GM18861 (cell line): ENCODE results near the gene PTPRN2.
"Not testable (repeated sequence)": the region's sequence is repeated elsewhere in the genome, so short reads cannot be mapped to it uniquely, and the experiment has no call there.

Source experiments
- ATAC-seq: cut with Tn5 transposase; IDR thresholded peaks from one replicate; pipeline ENCODE4 v1.9.1; 2021; ENCODE audit not compliant: unreplicated experiment

Gene PTPRN2

GRCh38 chr7:158406801-158407200 is 180.8 kb downstream of the PTPRN2 start:
- ATAC-seq, result no peak

GRCh38 chr7:158406364-158406763 is 181.3 kb downstream of the PTPRN2 start:
- ATAC-seq, result no peak

GRCh38 chr7:158405771-158406170 is 181.9 kb downstream of the PTPRN2 start:
- not testable (repeated sequence) for ATAC-seq

GRCh38 chr7:158405324-158405723 is 182.3 kb downstream of the PTPRN2 start:
- ATAC-seq, result no peak

GRCh38 chr7:158404031-158404761 is 183.4 kb downstream of the PTPRN2 start:
- no peak for ATAC-seq

GRCh38 chr7:158403013-158403821 is 184.4 kb downstream of the PTPRN2 start:
- no peak for ATAC-seq

- ATAC-seq, result no peak
Observed at GRCh38 chr7:158402471-158402870, 185.2 kb downstream of the PTPRN2 start.

- no peak for ATAC-seq
Observed at GRCh38 chr7:158401826-158402225, 185.8 kb downstream of the PTPRN2 start.

GRCh38 chr7:158401295-158401694 is 186.3 kb downstream of the PTPRN2 start:
- ATAC-seq, result no peak

GRCh38 chr7:158400601-158401225 is 186.9 kb downstream of the PTPRN2 start:
- no peak for ATAC-seq

- ATAC-seq, result no peak
Observed at GRCh38 chr7:158399762-158400161, 187.9 kb downstream of the PTPRN2 start.

- no peak for ATAC-seq
Observed at GRCh38 chr7:158398750-158399149, 188.9 kb downstream of the PTPRN2 start.

- no peak for ATAC-seq
Observed at GRCh38 chr7:158397885-158398284, 189.7 kb downstream of the PTPRN2 start.

GRCh38 chr7:158396982-158397862 is 190.4 kb downstream of the PTPRN2 start:
- ATAC-seq, result no peak

GRCh38 chr7:158396301-158396905 is 191.2 kb downstream of the PTPRN2 start:
- ATAC-seq, result no peak

- no peak for ATAC-seq
Observed at GRCh38 chr7:158395780-158396278, 191.8 kb downstream of the PTPRN2 start.

- no peak for ATAC-seq
Observed at GRCh38 chr7:158395349-158395748, 192.3 kb downstream of the PTPRN2 start.

- no peak for ATAC-seq
Observed at GRCh38 chr7:158394936-158395335, 192.7 kb downstream of the PTPRN2 start.

GRCh38 chr7:158393926-158394625 is 193.5 kb downstream of the PTPRN2 start:
- ATAC-seq, result no peak

GRCh38 chr7:158392251-158392650 is 195.4 kb downstream of the PTPRN2 start:
- ATAC-seq, result no peak
